ENCODE results near the gene KDM1B.

KDM1B gene

GRCh38 chr6:18216411-18216810 is 61.2 kb downstream of the KDM1B start:
- ChIA-PET POLR2A (no interaction called here), CTCF (no interaction called here)
- Histone ChIP-seq H3K4me3 (ENCODE audit: low read depth, low read length) (no peak overlapping the region), H3K36me3 (ENCODE audit: control insufficient read depth in 2 of 2, insufficient read depth in 1 of 2, low read length in 2 of 2) (peaks cover 4 to 18% of the 10 kb centered on the region in 2 experiments; a peak in 2 of 3 replicates), H3K9me3 (ENCODE audit: control insufficient read depth, insufficient read depth, low read depth, low read length) (no peaks in the 10 kb centered on the region), H3K4me1 (ENCODE audit: control insufficient read depth, insufficient read depth, low read length) (no peaks in the 10 kb centered on the region), H3K27ac (ENCODE audit: extremely low read depth, low read depth, low read length) (no peak overlapping the region)
- TF ChIP-seq ZNF830 (tag by site-specific recombination; IDR thresholded peaks at IDR 0.05; ENCODE audit: low read depth) (no peak), ZNF548 (tag by site-specific recombination; IDR thresholded peaks at IDR 0.05) (no peak), ZNF10 (tag by site-specific recombination; IDR thresholded peaks at IDR 0.05) (no peak), BCL11A (tag by site-specific recombination; IDR thresholded peaks at IDR 0.05; ENCODE audit: low read depth) (no peak), ZNF280D (tag by site-specific recombination; IDR thresholded peaks at IDR 0.05) (no peak), REST (tag by site-specific recombination; IDR thresholded peaks at IDR 0.05) (no peak), REPIN1 (tag by site-specific recombination; IDR thresholded peaks at IDR 0.05; ENCODE audit: low read depth) (no peak), PBX3 (CRISPR knock-in tag; IDR thresholded peaks at IDR 0.05) (no peak), ZSCAN16 (tag by site-specific recombination; IDR thresholded peaks at IDR 0.05) (no peak), ZNF629 (tag by site-specific recombination; IDR thresholded peaks at IDR 0.05) (no peak), ZNF16 (tag by site-specific recombination; IDR thresholded peaks at IDR 0.05; ENCODE audit: low read depth) (no peak), ZNF274 (IDR thresholded peaks at IDR 0.05; ENCODE audit: low read length) (no peak), ZNF274 (tag by site-specific recombination; IDR thresholded peaks at IDR 0.05; ENCODE audit: borderline replicate concordance) (no peak), ZNF223 (tag by site-specific recombination; IDR thresholded peaks at IDR 0.05) (no peak), ZNF580 (tag by site-specific recombination; IDR thresholded peaks at IDR 0.05) (no peak), ZNF202 (tag by site-specific recombination; IDR thresholded peaks at IDR 0.05; ENCODE audit: borderline replicate concordance) (no peak), ZNF624 (tag by site-specific recombination; IDR thresholded peaks at IDR 0.05) (no peak), ZNF174 (tag by site-specific recombination; IDR thresholded peaks at IDR 0.05) (no peak)
- TF ChIP-seq, protein P1, sequence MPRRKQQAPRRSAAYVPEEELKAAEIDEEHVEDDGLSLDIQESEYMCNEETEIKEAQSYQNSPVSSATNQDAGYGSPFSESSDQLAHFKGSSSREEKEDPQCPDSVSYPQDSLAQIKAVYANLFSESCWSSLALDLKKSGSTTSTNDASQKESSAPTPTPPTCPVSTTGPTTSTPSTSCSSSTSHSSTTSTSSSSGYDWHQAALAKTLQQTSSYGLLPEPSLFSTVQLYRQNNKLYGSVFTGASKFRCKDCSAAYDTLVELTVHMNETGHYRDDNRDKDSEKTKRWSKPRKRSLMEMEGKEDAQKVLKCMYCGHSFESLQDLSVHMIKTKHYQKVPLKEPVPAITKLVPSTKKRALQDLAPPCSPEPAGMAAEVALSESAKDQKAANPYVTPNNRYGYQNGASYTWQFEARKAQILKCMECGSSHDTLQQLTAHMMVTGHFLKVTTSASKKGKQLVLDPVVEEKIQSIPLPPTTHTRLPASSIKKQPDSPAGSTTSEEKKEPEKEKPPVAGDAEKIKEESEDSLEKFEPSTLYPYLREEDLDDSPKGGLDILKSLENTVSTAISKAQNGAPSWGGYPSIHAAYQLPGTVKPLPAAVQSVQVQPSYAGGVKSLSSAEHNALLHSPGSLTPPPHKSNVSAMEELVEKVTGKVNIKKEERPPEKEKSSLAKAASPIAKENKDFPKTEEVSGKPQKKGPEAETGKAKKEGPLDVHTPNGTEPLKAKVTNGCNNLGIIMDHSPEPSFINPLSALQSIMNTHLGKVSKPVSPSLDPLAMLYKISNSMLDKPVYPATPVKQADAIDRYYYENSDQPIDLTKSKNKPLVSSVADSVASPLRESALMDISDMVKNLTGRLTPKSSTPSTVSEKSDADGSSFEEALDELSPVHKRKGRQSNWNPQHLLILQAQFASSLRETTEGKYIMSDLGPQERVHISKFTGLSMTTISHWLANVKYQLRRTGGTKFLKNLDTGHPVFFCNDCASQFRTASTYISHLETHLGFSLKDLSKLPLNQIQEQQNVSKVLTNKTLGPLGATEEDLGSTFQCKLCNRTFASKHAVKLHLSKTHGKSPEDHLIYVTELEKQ (tag by site-specific recombination; IDR thresholded peaks at IDR 0.05; ENCODE audit: borderline replicate concordance) = no peak
